ENCODE data around the gene DGKQ.

DNA sequence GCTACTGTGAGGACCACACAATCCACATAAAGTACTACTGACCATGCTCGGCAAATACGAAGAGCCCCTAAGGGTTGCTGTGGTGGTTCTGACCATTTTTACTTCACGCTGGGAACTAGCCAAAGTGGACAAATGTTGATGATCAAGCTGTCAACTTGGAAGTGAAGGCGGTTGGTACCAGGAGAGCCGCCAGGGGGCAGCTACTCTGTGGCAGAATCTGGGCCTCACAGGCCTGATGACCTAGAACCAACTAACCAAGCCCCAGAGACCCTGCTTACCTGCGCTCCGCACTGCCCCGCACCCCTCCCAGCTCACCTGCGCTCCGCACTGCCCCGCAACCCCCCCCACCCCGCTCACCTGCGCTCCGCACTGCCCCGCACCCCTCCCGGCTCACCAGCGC lies 46.8 kb downstream of the DGKQ start:
- no peak for TF ChIP-seq POLR2A (IDR thresholded peaks at IDR 0.05; ENCODE audit: low read depth, low read length)
- no peak for TF ChIP-seq JUN (IDR thresholded peaks at IDR 0.05; ENCODE audit: borderline replicate concordance, insufficient read depth, insufficient read length, low read depth)
- TF ChIP-seq, protein P1, sequence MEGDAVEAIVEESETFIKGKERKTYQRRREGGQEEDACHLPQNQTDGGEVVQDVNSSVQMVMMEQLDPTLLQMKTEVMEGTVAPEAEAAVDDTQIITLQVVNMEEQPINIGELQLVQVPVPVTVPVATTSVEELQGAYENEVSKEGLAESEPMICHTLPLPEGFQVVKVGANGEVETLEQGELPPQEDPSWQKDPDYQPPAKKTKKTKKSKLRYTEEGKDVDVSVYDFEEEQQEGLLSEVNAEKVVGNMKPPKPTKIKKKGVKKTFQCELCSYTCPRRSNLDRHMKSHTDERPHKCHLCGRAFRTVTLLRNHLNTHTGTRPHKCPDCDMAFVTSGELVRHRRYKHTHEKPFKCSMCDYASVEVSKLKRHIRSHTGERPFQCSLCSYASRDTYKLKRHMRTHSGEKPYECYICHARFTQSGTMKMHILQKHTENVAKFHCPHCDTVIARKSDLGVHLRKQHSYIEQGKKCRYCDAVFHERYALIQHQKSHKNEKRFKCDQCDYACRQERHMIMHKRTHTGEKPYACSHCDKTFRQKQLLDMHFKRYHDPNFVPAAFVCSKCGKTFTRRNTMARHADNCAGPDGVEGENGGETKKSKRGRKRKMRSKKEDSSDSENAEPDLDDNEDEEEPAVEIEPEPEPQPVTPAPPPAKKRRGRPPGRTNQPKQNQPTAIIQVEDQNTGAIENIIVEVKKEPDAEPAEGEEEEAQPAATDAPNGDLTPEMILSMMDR (IDR thresholded peaks at IDR 0.05; ENCODE audit: extremely low read depth in 1 of 2, insufficient read depth in 1 of 2, low read depth in 1 of 2, low read length in 2 of 2), result peak; percentile 24 to 43
- TF ChIP-seq, protein P2, sequence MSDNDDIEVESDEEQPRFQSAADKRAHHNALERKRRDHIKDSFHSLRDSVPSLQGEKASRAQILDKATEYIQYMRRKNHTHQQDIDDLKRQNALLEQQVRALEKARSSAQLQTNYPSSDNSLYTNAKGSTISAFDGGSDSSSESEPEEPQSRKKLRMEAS (IDR thresholded peaks at IDR 0.05; ENCODE audit: insufficient read depth, insufficient read length), result no peak

Data from endothelial cell of umbilical vein (primary cell).